HCT116 (cell line): ENCODE measurements around the gene NBDY. TPM values are rescaled to one million over a fixed set of nuclear protein-coding genes. Genes with fewer than 3 reads are reported as not detected.

Experiments used
- ATAC-seq: fragments of 200-7000 bp; cut with Tn5 transposase; 2 replicates; pipeline ENCODE4 v1.9.1; 2020; ENCODE audit warnings: mild to moderate bottlenecking, moderate library complexity
- BruUV-seq: library from RNA; stranded (reverse); fragments of 400-500 nt; replicated peaks from 2 replicates; lab custom pipeline; 2021; lab: Mats Ljungman, UMichigan
- CTCF ChIA-PET: fragments of 300-600 bp; sonication (Branson Sonifier 250); formaldehyde crosslinking; loops from one replicate; lab custom pipeline; 2021; ENCODE audit warnings: antibody characterized with exemption; lab: Charles Lee
- POLR2A ChIA-PET: fragments of 300-600, 350-600 bp; sonication (Branson Sonifier 250); formaldehyde crosslinking; loops from one replicate; lab custom pipeline; 2021; ENCODE audit warnings: antibody characterized with exemption; lab: Charles Lee
- RAD21 ChIA-PET, 2 experiments: fragments of 300-600 bp; sonication (Branson Sonifier 250); formaldehyde crosslinking; loops; one replicate each; lab custom pipeline; 2023; ENCODE audit warnings: low total read pairs in 2 of 2; ENCODE audit not compliant: uncharacterized antibody in 2 of 2, unreplicated experiment in 2 of 2, low non-redundant PET in 1 of 2; lab: Charles Lee
- DNase-seq: peaks from one replicate; pipeline ENCODE4 v3.0.0-alpha.2; 2010; ENCODE audit warnings: low read depth, low spot score
- H2AFZ ChIP-seq: fragments of 200-600 bp; shearing (Covaris generic), sonication (generic); 2 replicates; pipeline ENCODE4 v1.6.1; 2017; ENCODE audit warnings: low read depth, mixed run types, mixed read lengths, antibody characterized with exemption, low read length; ENCODE audit not compliant: poor library complexity, severe bottlenecking
- H3K27ac ChIP-seq: 2 replicates; pipeline ENCODE4 v1.5.1; 2012; ENCODE audit warnings: low read depth, low read length
- H3K27me3 ChIP-seq: fragments of 200-600 bp; sonication (generic); 2 replicates; pipeline ENCODE4 v1.6.1; 2016; ENCODE audit warnings: mixed run types, low read length, mixed read lengths; ENCODE audit not compliant: insufficient read depth
- H3K36me3 ChIP-seq, 2 experiments: fragments of 200-500 bp in 1 of 2; fragments of 200-600 bp in 1 of 2; sonication (Bioruptor generic) in 1 of 2; sonication (generic) in 1 of 2; 2 replicates each; pipeline versions ENCODE4 v1.5.1 to v1.6.1; 2014 to 2016; ENCODE audit warnings: low read length in 2 of 2, inconsistent platforms in 1 of 2, mixed read lengths in 1 of 2, mixed run types in 1 of 2; ENCODE audit not compliant: insufficient read depth in 2 of 2, control insufficient read depth in 1 of 2
- H3K4me1 ChIP-seq, 2 experiments: fragments of 200-600 bp in 1 of 2; sonication (generic) in 1 of 2; 2 replicates each; pipeline versions ENCODE4 v1.5.1 to v1.6.1; 2012 to 2017; ENCODE audit warnings: low read length in 2 of 2, inconsistent platforms in 1 of 2, mild to moderate bottlenecking in 1 of 2, mixed read lengths in 1 of 2, mixed run types in 1 of 2, moderate library complexity in 1 of 2; ENCODE audit not compliant: insufficient read depth in 2 of 2, control insufficient read depth in 1 of 2
- H3K4me2 ChIP-seq: fragments of 200-600 bp; sonication (generic); 2 replicates; pipeline ENCODE4 v1.6.1; 2017; ENCODE audit warnings: mixed run types, low read length, mixed read lengths
- H3K4me3 ChIP-seq, 2 experiments: fragments of 200-600 bp in 1 of 2; sonication (generic) in 1 of 2; replicated peaks in 1 of 2; 2 replicates each; pipeline ENCODE4 v1.5.1; 2011 to 2016; ENCODE audit warnings: low read length in 2 of 2, control low read depth in 1 of 2, low read depth in 1 of 2, mild to moderate bottlenecking in 1 of 2, mixed read lengths in 1 of 2, mixed run types in 1 of 2
- H3K79me2 ChIP-seq: fragments of 200-600 bp; sonication (generic); 2 replicates; pipeline ENCODE4 v1.6.1; 2017; ENCODE audit warnings: mild to moderate bottlenecking, mixed run types, low read length, moderate library complexity, mixed read lengths; ENCODE audit not compliant: insufficient read depth
- H3K9ac ChIP-seq: fragments of 200-600 bp; sonication (generic); 2 replicates; pipeline ENCODE4 v1.6.1; 2016; ENCODE audit warnings: low read length, mixed read lengths
- H3K9me2 ChIP-seq: fragments of 200-600 bp; sonication (generic), shearing (Covaris generic); 2 replicates; pipeline ENCODE4 v1.6.1; 2017; ENCODE audit warnings: mixed run types, mild to moderate bottlenecking, moderate library complexity; ENCODE audit not compliant: insufficient read depth
- H3K9me3 ChIP-seq, 2 experiments: fragments of 200-500 bp in 1 of 2; fragments of 200-600 bp in 1 of 2; sonication (Bioruptor generic) in 1 of 2; sonication (generic) in 1 of 2; 2 replicates each; pipeline ENCODE4 v1.6.1; 2014 to 2017; ENCODE audit warnings: low read length in 2 of 2, mixed read lengths in 2 of 2, inconsistent platforms in 1 of 2, low read depth in 1 of 2, mild to moderate bottlenecking in 1 of 2, mixed run types in 1 of 2, moderate library complexity in 1 of 2; ENCODE audit not compliant: control insufficient read depth in 1 of 2, insufficient read depth in 1 of 2
- H4K20me1 ChIP-seq: fragments of 200-600 bp; sonication (generic), shearing (Covaris generic); 2 replicates; pipeline ENCODE4 v1.6.1; 2017; ENCODE audit warnings: mixed run types, mild to moderate bottlenecking, moderate library complexity; ENCODE audit not compliant: insufficient read depth
- CBX3 ChIP-seq: IDR thresholded peaks from 2 replicates; pipeline ENCODE4 v1.6.1; 2012; ENCODE audit warnings: low read depth
- EGR1 ChIP-seq: IDR thresholded peaks from 2 replicates; pipeline ENCODE4 v1.6.1; 2012; ENCODE audit warnings: low read depth
- EZH2phosphoT487 ChIP-seq: fragments of 200-600 bp; IDR thresholded peaks from 2 replicates; pipeline ENCODE4 v1.6.1; 2018; ENCODE audit warnings: antibody characterized with exemption, borderline replicate concordance
- JUND ChIP-seq: IDR thresholded peaks from 2 replicates; pipeline ENCODE4 v1.6.1; 2012
- MAX ChIP-seq: IDR thresholded peaks from 2 replicates; pipeline ENCODE4 v1.6.1; 2012
- POLR2AphosphoS5 ChIP-seq: IDR thresholded peaks from 2 replicates; pipeline ENCODE4 v1.6.1; 2011; ENCODE audit warnings: mild to moderate bottlenecking, low read depth, low read length, moderate library complexity
- SP1 ChIP-seq: IDR thresholded peaks from 2 replicates; pipeline ENCODE4 v1.6.1; 2012; ENCODE audit warnings: low read depth
- SRF ChIP-seq: IDR thresholded peaks from 2 replicates; pipeline ENCODE4 v1.6.1; 2012; ENCODE audit warnings: low read depth
- ZFX ChIP-seq: fragments of 450-650 bp; IDR thresholded peaks from 2 replicates; pipeline ENCODE4 v1.6.1; 2017
- ZNF274 ChIP-seq: fragments of 200-500 bp; sonication (Bioruptor generic); IDR thresholded peaks from 2 replicates; pipeline ENCODE4 v1.6.1; 2014; ENCODE audit warnings: mild to moderate bottlenecking, low read depth, low read length, inconsistent platforms
- intact Hi-C: fragments of 100-400 bp; cut with micrococcal nuclease; formaldehyde crosslinking; loops from 2 replicates; pipeline ENCODE4 v1.10.0; 2022
- total RNA-seq: library from RNA; stranded (reverse); gene quantifications from one replicate; pipeline ENCODE4 v1.2.1, GENCODE V29; 2021; ENCODE audit not compliant: unreplicated experiment
- TF ChIP-seq, protein P1 (sequence below): IDR thresholded peaks from 2 replicates; pipeline ENCODE4 v1.6.1; 2011; ENCODE audit warnings: mild to moderate bottlenecking, low read length, moderate library complexity; ENCODE audit not compliant: insufficient replicate concordance; ENCODE audit errors: extremely low read depth

Gene NBDY
- total RNA-seq, 1 experiment from 2014 or later: 65.6 TPM

DNA sequence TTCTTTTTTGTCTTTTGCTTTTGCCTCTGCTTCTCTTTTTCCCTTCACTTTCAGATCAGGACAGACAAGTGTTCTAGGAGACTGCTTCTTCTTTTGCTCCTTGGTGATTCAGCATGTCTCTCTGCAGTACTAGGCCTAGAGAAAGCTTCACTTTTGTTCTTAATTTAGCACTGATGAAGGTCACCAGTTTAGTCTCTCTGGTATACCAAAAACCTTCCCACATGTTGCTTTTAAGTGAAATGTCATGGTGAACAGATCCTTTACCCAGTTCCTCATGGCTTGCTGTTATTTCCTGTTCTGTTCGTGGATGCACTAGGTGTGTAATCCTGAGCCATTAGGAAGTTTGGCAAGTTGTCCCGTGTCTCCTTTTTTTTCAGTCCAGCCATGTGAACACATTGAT, 53.3 kb downstream of the NBDY start:
- POLR2A ChIA-PET: no interaction called here
- Histone ChIP-seq H3K79me2 (no peaks in the 10 kb centered on the region), H3K4me3 (no peak overlapping the region), H3K9ac (no peak overlapping the region), H3K4me2 (no peak overlapping the region), H3K9me3 (no peaks in the 10 kb centered on the region), H3K4me1 (no peaks in the 10 kb centered on the region), H3K9me2 (no peaks in the 10 kb centered on the region), H2AFZ (no peak overlapping the region), H3K27ac (no peak overlapping the region), H3K27me3 (no peaks in the 10 kb centered on the region), H4K20me1 (no peaks in the 10 kb centered on the region), H3K36me3 (no peaks in the 10 kb centered on the region; a peak in 1 of 4 replicates)
- no TSS peak for BruUV-seq
- no peak for TF ChIP-seq SP1
- TF ChIP-seq SRF: no peak
- no peak for ATAC-seq
- no peak for DNase-seq
- RAD21 ChIA-PET: no interaction called here
- intact Hi-C loops: no loop called here
- CTCF ChIA-PET: no interaction called here

- intact Hi-C loops: no loop called here
- Histone ChIP-seq H3K27ac (no peak overlapping the region), H3K9me2 (no peaks in the 10 kb centered on the region), H4K20me1 (no peaks in the 10 kb centered on the region), H3K27me3 (no peaks in the 10 kb centered on the region), H3K4me3 (no peak overlapping the region), H3K4me1 (no peaks in the 10 kb centered on the region), H3K9me3 (no peaks in the 10 kb centered on the region), H2AFZ (no peak overlapping the region), H3K4me2 (no peak overlapping the region), H3K36me3 (no peaks in the 10 kb centered on the region; a peak in 1 of 4 replicates), H3K9ac (no peak overlapping the region), H3K79me2 (no peaks in the 10 kb centered on the region)
- BruUV-seq: no TSS peak
- DNase-seq (no peak), ATAC-seq (no peak)
- no peak for TF ChIP-seq CBX3
- no peak for TF ChIP-seq MAX
- TF ChIP-seq, protein P1, sequence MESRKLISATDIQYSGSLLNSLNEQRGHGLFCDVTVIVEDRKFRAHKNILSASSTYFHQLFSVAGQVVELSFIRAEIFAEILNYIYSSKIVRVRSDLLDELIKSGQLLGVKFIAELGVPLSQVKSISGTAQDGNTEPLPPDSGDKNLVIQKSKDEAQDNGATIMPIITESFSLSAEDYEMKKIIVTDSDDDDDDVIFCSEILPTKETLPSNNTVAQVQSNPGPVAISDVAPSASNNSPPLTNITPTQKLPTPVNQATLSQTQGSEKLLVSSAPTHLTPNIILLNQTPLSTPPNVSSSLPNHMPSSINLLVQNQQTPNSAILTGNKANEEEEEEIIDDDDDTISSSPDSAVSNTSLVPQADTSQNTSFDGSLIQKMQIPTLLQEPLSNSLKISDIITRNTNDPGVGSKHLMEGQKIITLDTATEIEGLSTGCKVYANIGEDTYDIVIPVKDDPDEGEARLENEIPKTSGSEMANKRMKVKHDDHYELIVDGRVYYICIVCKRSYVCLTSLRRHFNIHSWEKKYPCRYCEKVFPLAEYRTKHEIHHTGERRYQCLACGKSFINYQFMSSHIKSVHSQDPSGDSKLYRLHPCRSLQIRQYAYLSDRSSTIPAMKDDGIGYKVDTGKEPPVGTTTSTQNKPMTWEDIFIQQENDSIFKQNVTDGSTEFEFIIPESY: no peak
- no peak for TF ChIP-seq ZFX
- TF ChIP-seq EZH2phosphoT487: no peak
- TF ChIP-seq ZNF274: no peak
- TF ChIP-seq POLR2AphosphoS5: no peak
- TF ChIP-seq EGR1: no peak
- no peak for TF ChIP-seq JUND
- ChIA-PET RAD21 (no interaction called here), POLR2A (no interaction called here), CTCF (no interaction called here)
Measured at GRCh38 chrX:56782791-56783449, 53.9 kb downstream of the NBDY start.
